NCI-H1092 (cell line): ENCODE results near the gene DBNL.

Source experiments
- DNase-seq: peaks from one replicate; lab custom pipeline; 2025; lab: John Stamatoyannopoulos, UW

DBNL gene

GRCh38 chr7:44043902-44044301, 600 bp upstream of the DBNL start:
- DNase-seq: no peak

- no peak for DNase-seq
Observed at GRCh38 chr7:44045226-44046014, 918 bp downstream of the DBNL start.

- DNase-seq: no peak
Observed at GRCh38 chr7:44046321-44047061, 2.0 kb downstream of the DBNL start.

GRCh38 chr7:44048031-44048795, 3.7 kb downstream of the DBNL start:
- DNase-seq: no peak

- no peak for DNase-seq
Observed at GRCh38 chr7:44050121-44050914, 5.8 kb downstream of the DBNL start.

GRCh38 chr7:44050915-44051560, 6.5 kb downstream of the DBNL start:
- no peak for DNase-seq

GRCh38 chr7:44051611-44052220, 7.2 kb downstream of the DBNL start:
- no peak for DNase-seq

GRCh38 chr7:44052771-44053365, 8.4 kb downstream of the DBNL start:
- DNase-seq: no peak

- no peak for DNase-seq
Observed at GRCh38 chr7:44056681-44057080, 12.2 kb downstream of the DBNL start.

- no peak for DNase-seq
Observed at GRCh38 chr7:44057181-44057848, 12.8 kb downstream of the DBNL start.

- no peak for DNase-seq
Observed at GRCh38 chr7:44057849-44058758, 13.6 kb downstream of the DBNL start.

- no peak for DNase-seq
Observed at GRCh38 chr7:44058759-44059218, 14.3 kb downstream of the DBNL start.

GRCh38 chr7:44059219-44060090, 15.0 kb downstream of the DBNL start:
- DNase-seq: no peak

- DNase-seq: no peak
Observed at GRCh38 chr7:44060091-44060947, 15.8 kb downstream of the DBNL start.

GRCh38 chr7:44060948-44061644, 16.6 kb downstream of the DBNL start:
- no peak for DNase-seq

GRCh38 chr7:44061645-44062179, 17.2 kb downstream of the DBNL start:
- no peak for DNase-seq
